ENCODE data around the gene QSOX1. TPM values are rescaled to one million over a fixed set of nuclear protein-coding genes. Genes with fewer than 3 reads are reported as not detected.

Gene QSOX1
- total RNA-seq, 2 experiments from 2014 or later = 27.6 to 31.9 TPM

Other genes with a start within 250 kb of the QSOX1 start
- 10 to 100 TPM; 30.3 to 36.0 TPM for gene CEP350, start 200.1 kb upstream of the QSOX1 start, total RNA-seq
- not detected for gene LHX4, start 75.4 kb downstream of the QSOX1 start, total RNA-seq